Left ventricle myocardium inferior (tissue), 1 donor: ENCODE results near the gene KRT79. TPM values are rescaled to one million over a fixed set of nuclear protein-coding genes. Genes with fewer than 3 reads are reported as not detected.
"Not testable (repeated sequence)": the region's sequence is repeated elsewhere in the genome, so short reads cannot be mapped to it uniquely, and the experiment has no call there.

Experiments used
- DNase-seq: peaks from one replicate; pipeline ENCODE4 v3.0.0-alpha.2; 2020
- H3K27ac ChIP-seq: fragments of 200-600 bp; replicated peaks from 2 replicates; pipeline ENCODE4 v1.8.0; 2021
- H3K27me3 ChIP-seq: fragments of 200-600 bp; 2 replicates; pipeline ENCODE4 v1.8.0; 2021; ENCODE audit warnings: low read depth
- H3K36me3 ChIP-seq: fragments of 200-600 bp; 2 replicates; pipeline ENCODE4 v1.8.0; 2021
- H3K4me1 ChIP-seq: fragments of 200-600 bp; 2 replicates; pipeline ENCODE4 v1.8.0; 2021
- H3K4me3 ChIP-seq: fragments of 200-600 bp; 2 replicates; pipeline ENCODE4 v1.8.0; 2021; ENCODE audit warnings: mild to moderate bottlenecking, moderate library complexity
- H3K9me3 ChIP-seq: fragments of 200-600 bp; replicated peaks from 2 replicates; pipeline ENCODE4 v1.8.0; 2021
- CTCF ChIP-seq: fragments of 200-600 bp; IDR thresholded peaks from 2 replicates; pipeline ENCODE4 v1.8.0; 2021; ENCODE audit warnings: antibody characterized with exemption, mild to moderate bottlenecking, borderline replicate concordance
- intact Hi-C: fragments of 100-400 bp; cut with micrococcal nuclease; formaldehyde crosslinking; loops from one replicate; pipeline ENCODE4 v1.11.0; 2022
- total RNA-seq: library from RNA; stranded (reverse); fragmentation: NEBNext Ultra II Directional; extraction: Animal tissue kit (Norgen Biotek cat#: 25700); gene quantifications from one replicate; pipeline ENCODE4 v1.2.1, GENCODE V29; 2021
- donor health status: DM: no; HTN: yes; CAD: no; lungs with severe emphysema.

KRT79 gene
- total RNA-seq, 1 donor from 2014 or later = not detected

GRCh38 chr12:52862023-52862422, 27.9 kb upstream of the KRT79 start:
- Histone ChIP-seq H3K27ac (no peak overlapping the region), H3K27me3 (no peaks in the 10 kb centered on the region), H3K36me3 (no peaks in the 10 kb centered on the region), H3K9me3 (no peaks in the 10 kb centered on the region), H3K4me3 (no peak overlapping the region), H3K4me1 (peaks cover 4% of the 10 kb centered on the region)
- DNase-seq = no peak
- intact Hi-C loops = no loop called here
- no peak for TF ChIP-seq CTCF

- H3K9me3 ChIP-seq = no peaks in the 10 kb centered on the region
- DNase-seq = no peak
- H3K36me3 ChIP-seq = no peaks in the 10 kb centered on the region
- H3K27ac ChIP-seq = no peak overlapping the region
- peaks cover 4% of the 10 kb centered on the region for H3K4me1 ChIP-seq
- intact Hi-C loops = no loop called here
- H3K4me3 ChIP-seq = no peak overlapping the region
- H3K27me3 ChIP-seq = no peaks in the 10 kb centered on the region
- TF ChIP-seq CTCF = no peak
These were observed 27.4 kb upstream of the KRT79 start for GRCh38 chr12:52861511-52861910.

GRCh38 chr12:52860102-52860823, 26.2 kb upstream of the KRT79 start:
- no peak for TF ChIP-seq CTCF
- intact Hi-C loops = no loop called here

GRCh38 chr12:52857500-52857899, 23.4 kb upstream of the KRT79 start:
- Histone ChIP-seq H3K4me1 (peaks cover 4% of the 10 kb centered on the region), H3K9me3 (peaks cover 9% of the 10 kb centered on the region), H3K27me3 (peaks cover 15% of the 10 kb centered on the region), H3K4me3 (no peak overlapping the region), H3K36me3 (no peaks in the 10 kb centered on the region), H3K27ac (no peak overlapping the region)
- no peak for DNase-seq
- intact Hi-C loops = no loop called here
- no peak for TF ChIP-seq CTCF

More at GRCh38 chr12:52860102-52860823, 26.2 kb upstream of the KRT79 start:
- Histone ChIP-seq H3K36me3 (no peaks in the 10 kb centered on the region), H3K9me3 (peaks cover 1% of the 10 kb centered on the region), H3K4me3 (no peak overlapping the region), H3K27ac (no peak overlapping the region), H3K4me1 (peaks cover 4% of the 10 kb centered on the region), H3K27me3 (no peaks in the 10 kb centered on the region)
- no peak for DNase-seq

GRCh38 chr12:52856787-52857186, 22.7 kb upstream of the KRT79 start:
- peaks cover 4% of the 10 kb centered on the region for H3K4me1 ChIP-seq
- H3K36me3 ChIP-seq = no peaks in the 10 kb centered on the region
- intact Hi-C loops = no loop called here
- no peak for DNase-seq
- H3K27ac ChIP-seq = no peak overlapping the region
- peaks cover 22% of the 10 kb centered on the region for H3K27me3 ChIP-seq
- H3K4me3 ChIP-seq = no peak overlapping the region
- TF ChIP-seq CTCF = no peak
- H3K9me3 ChIP-seq = peaks cover 9% of the 10 kb centered on the region

GRCh38 chr12:52856077-52856476, 22.0 kb upstream of the KRT79 start:
- intact Hi-C loops, H3K9me3 ChIP-seq, H3K36me3 ChIP-seq, DNase-seq, H3K27ac ChIP-seq, H3K4me1 ChIP-seq, H3K4me3 ChIP-seq: not testable (repeated sequence)
- H3K27me3 ChIP-seq = peaks cover 29% of the 10 kb centered on the region
